NCI-H1105 treated with DMSO at 0.1 percent for 48 hours (cell line): ENCODE measurements around the gene CAP1.
"Not testable (repeated sequence)": the region's sequence is repeated elsewhere in the genome, so short reads cannot be mapped to it uniquely, and the experiment has no call there.

Experiments
- DNase-seq: peaks from one replicate; lab custom pipeline; 2025; lab: John Stamatoyannopoulos, UW

Gene CAP1

GRCh38 chr1:40030528-40031135 is 9.9 kb upstream of the CAP1 start:
- DNase-seq = no peak

GRCh38 chr1:40032240-40032891 is 8.2 kb upstream of the CAP1 start:
- peak; percentile 56 for DNase-seq

GRCh38 chr1:40034869-40035268 is 5.7 kb upstream of the CAP1 start:
- DNase-seq = no peak

GRCh38 chr1:40036574-40036973 is 4.0 kb upstream of the CAP1 start:
- DNase-seq = no peak

- DNase-seq = not testable (repeated sequence)
Measured at GRCh38 chr1:40037254-40037653, 3.3 kb upstream of the CAP1 start.

GRCh38 chr1:40038697-40039096 is 1.8 kb upstream of the CAP1 start:
- no peak for DNase-seq

- peak; percentile 80 for DNase-seq
Measured at GRCh38 chr1:40039245-40039756, 1.2 kb upstream of the CAP1 start.

- peak; percentile 80 for DNase-seq
Measured at GRCh38 chr1:40039757-40040510, 595 bp upstream of the CAP1 start.

GRCh38 chr1:40041466-40041838 is 923 bp downstream of the CAP1 start:
- no peak for DNase-seq

- DNase-seq = no peak
Measured at GRCh38 chr1:40042341-40042740, 1.8 kb downstream of the CAP1 start.

GRCh38 chr1:40044110-40044509 is 3.6 kb downstream of the CAP1 start:
- no peak for DNase-seq

GRCh38 chr1:40045182-40045581 is 4.7 kb downstream of the CAP1 start:
- DNase-seq = no peak

GRCh38 chr1:40045766-40046165 is 5.2 kb downstream of the CAP1 start:
- DNase-seq = no peak

GRCh38 chr1:40047276-40047675 is 6.7 kb downstream of the CAP1 start:
- DNase-seq = no peak

- no peak for DNase-seq
Measured at GRCh38 chr1:40047769-40048168, 7.2 kb downstream of the CAP1 start.

GRCh38 chr1:40049725-40050124 is 9.2 kb downstream of the CAP1 start:
- DNase-seq = no peak

GRCh38 chr1:40050863-40051262 is 10.3 kb downstream of the CAP1 start:
- DNase-seq = no peak

- no peak for DNase-seq
Measured at GRCh38 chr1:40053138-40053887, 12.8 kb downstream of the CAP1 start.

GRCh38 chr1:40056519-40057309 is 16.2 kb downstream of the CAP1 start:
- no peak for DNase-seq

GRCh38 chr1:40057310-40058030 is 16.9 kb downstream of the CAP1 start:
- no peak for DNase-seq

- no peak for DNase-seq
Measured at GRCh38 chr1:40058097-40058452, 17.5 kb downstream of the CAP1 start.
